ENCODE data around the gene CSRNP2.
"Not testable (repeated sequence)": the region's sequence is repeated elsewhere in the genome, so short reads cannot be mapped to it uniquely, and the experiment has no call there.

CSRNP2 gene

DNA sequence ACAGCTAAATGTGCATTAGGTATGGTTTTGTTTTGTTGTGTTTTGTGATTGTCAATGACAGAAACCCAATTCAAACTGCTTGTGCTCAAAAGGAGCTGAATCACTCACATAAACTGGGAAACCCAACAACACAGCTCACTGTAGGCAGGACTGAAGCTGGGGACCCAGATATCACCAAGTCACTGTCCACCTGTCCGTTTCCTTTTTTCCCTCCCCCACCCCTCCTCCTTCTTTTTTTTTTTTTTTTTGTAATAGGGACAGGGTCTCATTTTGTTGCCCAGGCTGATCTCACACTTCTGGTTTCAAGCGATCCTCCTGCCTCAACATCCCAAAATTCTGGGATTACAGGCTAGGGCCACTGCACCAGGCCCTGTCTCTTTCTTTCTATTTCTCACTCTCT is 50.3 kb downstream of the CSRNP2 start:
- no peak for DNase-seq (ENCODE audit: extremely low read depth in 1 of 2, low read depth in 1 of 2)

DNA sequence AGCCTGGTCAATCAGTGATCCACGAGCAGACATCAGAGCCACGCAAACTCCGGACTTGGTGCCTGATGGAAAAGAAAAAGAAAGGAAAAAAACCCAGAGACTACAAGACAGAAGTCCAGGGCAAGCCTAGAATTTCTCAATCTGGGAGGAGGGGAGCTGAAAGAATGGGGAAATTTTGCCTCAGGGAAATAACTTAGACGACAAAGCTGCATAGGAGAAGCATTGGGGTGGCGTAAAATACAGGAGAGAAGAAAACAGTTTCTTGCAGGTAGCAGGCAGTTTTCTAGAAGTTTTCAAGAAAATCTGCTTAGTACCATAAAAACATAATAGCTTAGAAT is 54.6 kb downstream of the CSRNP2 start:
- no peak for DNase-seq (ENCODE audit: extremely low read depth in 1 of 2, low read depth in 1 of 2)

DNA sequence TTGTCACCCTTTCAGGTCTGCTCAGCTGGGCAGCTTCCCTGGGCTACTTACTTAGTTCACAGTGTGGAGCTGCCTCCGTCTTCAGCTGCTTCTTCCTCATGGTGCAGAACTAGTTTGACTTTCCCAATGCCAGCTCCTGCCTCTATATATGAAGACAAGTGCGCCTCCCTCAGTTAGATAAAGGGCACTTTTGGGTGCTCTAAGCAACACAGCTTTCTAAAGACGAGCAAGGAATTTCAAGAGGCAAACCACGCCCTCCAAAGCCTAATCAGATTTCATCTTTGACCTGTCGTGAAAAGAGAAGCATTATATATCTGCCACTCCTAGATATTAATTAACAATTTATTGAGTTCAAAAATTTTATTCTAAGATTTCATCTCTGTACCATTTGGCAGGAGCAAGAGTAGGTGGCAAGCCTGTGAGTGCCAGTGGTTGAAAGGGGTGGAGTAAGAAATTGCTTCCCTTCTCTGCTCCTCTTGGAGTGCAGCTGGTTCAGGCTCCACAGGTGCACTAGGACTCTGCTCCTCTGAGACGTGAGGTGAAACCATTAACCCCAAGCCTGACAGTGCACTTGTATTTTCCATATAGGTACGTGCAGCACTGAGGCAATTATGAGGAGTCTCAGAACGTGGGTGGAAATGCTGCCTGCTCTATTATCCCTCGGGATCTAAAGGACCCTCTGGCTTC is 55.1 kb downstream of the CSRNP2 start:
- DNase-seq (ENCODE audit: extremely low read depth in 1 of 2, low read depth in 1 of 2), result no peak

DNA sequence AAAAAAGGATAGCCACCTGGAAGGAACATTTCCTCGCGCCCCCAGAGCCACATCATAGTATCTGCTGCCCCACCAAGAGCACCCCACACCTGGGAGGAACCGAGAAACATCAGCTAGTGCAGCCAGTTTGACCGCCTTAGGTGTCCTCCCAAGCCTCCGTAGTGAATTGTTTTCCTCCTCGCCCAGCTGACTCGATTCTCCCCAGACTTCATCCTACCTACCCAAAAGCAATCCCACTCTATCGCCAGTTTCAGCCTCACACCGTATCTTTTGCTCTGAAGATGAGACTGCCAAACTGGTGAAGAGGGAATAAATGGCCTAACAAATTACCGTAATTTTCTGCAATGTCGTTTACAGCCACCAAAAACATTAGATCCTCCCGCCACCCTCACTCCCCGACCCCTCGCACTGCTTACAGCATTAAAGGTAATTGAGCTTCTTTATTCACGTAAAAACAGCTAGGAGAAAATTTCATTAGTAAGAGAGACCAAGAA is 56.0 kb downstream of the CSRNP2 start:
- DNase-seq (ENCODE audit: extremely low read depth in 1 of 2, low read depth in 1 of 2), result no peak

DNA sequence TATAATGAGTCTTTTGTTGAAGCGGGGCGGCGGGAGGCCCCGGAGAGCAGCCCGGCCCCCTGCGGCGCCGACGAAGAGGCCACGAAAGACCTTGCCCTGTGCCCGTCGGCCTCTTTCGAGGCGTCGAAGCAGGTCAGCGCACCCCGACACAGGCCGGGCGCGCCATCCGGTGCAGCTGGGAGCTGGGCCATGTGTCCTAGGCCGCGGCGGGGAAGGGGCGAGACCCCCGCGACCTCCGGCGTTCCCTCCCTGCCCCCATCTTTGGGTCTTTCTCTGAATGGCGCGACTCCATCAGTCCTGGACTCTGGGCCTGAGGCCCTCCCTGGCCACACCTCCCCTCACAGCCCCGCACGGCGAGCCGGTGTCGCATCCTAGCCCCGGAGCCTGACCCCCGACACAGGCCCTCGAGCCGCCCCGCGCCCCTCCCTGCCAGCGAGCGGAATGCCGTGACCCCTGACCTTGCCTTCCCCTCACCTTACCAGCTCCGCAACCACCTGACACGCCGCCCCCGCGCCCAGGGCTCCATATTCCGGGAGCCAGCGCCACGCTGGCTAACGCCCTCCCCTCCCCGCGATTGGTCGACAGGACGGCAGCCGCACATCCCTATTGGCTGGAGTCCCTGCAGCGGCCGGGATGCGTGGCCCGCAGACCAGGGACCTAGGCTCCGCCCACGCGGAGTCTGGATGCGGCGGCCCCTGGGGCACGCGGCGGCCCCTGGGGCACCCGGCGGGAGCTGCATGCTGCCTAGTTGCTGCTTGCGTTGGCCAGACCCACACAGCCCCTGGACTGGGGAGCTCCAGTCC is 57.4 kb downstream of the CSRNP2 start, which contains the start of gene SLC11A2:
Gene SLC11A2, minus strand, starts transcription at position 549 of the 803 bp plus-strand sequence. CDS start 15,656 bp downstream, outside the sequence.
- peak; percentile 86 to 95 for DNase-seq (ENCODE audit: extremely low read depth in 1 of 2, low read depth in 1 of 2)

DNA sequence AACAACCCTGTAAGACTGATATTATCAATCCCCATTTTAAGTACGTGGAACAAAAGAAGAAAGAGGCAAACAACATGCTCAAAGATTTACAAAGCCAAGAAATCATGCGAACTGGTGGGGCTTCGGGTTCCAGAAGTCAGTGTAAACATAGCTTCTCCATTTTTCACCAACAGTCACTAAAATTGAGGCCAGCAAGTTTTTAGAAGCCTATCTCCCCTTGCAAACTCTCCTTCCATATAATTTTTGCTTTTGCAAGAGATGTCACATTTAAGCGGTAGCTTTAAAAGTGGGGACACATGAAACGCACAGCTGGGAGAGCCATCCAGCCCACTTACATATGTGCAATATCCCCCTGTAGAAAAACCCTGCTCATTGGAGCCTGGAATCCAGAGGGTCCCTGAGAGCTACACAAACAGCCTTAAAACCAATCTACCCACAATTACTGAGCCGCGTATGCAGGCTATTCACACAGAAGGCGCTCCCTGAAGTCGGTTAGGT is 58.0 kb downstream of the CSRNP2 start:
- no peak for DNase-seq (ENCODE audit: extremely low read depth in 1 of 2, low read depth in 1 of 2)

DNA sequence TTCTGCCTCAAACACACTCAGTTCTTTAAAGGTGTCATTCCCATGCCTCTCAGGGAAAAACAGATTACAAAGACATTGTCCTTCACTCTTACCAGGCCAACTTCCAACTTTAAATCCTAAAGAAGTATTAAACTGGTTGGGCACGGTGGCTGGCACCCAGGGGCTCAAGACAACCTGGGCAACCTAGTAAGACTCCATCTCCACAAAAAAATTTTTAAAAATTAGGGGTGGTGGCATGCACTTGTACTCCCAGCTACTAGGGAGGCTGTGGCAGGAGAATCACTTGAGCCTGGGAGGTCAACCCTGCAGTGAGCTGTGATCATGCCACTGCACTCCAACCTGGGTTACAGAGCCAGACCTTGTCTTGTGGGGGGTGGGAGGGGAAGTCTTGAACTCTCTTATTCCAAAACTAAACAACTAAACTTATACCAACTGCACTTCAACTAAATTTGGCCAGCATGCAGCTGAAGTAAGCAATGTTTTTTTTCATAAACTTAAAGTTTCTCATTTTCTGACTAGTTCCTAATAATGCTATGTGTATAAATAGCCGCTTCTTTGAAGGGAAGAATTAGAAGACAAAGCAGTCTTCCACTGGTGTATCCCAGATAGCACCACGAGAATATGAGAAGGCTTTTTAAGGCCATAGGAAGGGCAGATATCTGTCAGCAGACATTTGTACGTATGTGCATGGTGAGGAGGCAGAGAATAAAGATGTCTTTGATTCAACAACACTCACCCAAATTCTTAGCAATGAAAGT is 59.6 kb downstream of the CSRNP2 start:
- DNase-seq (ENCODE audit: extremely low read depth in 1 of 2, low read depth in 1 of 2), result no peak

DNA sequence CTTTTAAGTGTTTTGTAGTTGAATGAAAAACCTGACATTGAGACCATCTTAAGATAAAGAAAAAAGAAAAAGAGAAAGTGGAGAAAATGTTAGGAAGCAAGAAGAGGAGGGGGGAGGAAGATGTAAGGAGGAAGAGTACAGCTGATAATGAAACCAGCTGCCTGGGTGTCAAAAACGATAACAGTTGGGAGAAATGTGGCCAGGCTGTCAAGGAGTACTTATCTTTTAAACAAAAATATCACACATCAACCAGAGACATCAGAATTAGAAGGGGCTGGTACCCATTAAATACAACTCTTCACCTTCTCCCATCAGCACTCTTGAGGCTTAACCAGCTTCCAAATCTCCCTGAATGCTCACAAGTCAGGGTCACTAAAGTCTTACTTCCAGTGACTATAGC is 61.7 kb downstream of the CSRNP2 start:
- DNase-seq (ENCODE audit: extremely low read depth in 1 of 2, low read depth in 1 of 2), result no peak

DNA sequence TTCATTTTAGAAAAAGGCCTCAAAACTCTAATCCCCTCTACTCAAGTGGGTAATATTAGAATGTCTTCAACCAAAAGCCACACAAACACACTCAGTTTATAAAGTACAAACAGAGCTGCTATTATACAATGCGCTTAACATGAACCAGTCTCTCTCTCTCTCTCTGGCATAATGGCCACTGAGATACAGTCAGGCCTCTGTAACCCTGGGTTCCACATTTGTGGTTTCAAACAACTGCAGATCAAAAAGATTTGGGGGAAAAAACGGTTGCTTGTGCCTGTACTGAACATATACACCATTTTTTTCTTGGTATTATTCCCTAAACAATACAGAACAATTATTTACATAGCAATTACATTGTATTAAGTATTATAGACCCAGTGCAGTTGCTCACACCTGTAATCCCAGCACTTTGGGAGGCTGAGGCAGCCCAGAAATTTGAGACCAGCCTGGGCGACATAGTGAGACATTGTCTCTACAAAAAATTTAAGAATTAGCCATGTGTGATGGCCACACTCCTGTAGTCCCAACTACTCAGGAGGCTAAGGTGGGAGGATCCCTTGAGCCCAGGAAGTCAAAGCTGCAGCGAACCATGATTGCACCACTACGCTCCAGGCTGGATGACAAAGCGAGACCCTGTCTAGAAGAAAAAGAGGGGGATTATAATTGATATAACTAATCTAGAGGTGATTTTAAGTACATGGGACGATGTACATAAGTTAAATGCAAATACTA is 62.8 kb downstream of the CSRNP2 start:
- no peak for DNase-seq (ENCODE audit: extremely low read depth in 1 of 2, low read depth in 1 of 2)

DNA sequence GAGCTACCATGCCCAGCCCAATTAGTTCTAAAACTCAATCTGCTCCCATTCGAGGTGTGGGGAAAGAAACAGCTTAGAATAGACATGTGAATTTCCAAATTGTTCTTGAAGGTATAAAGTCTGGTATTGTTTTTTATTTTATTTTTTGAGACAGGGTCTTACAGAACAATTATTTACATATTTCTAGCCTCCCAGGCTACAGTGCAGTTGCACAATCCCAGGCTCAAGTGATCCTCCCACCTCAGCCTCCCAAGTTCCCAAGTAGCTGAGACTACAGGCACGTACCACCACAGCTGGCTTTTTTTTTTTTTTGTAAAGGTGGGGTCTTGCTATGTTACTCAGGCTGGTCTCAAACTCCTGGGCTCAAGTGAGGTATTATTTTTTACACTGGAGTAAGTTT is 63.5 kb downstream of the CSRNP2 start:
- no peak for DNase-seq (ENCODE audit: extremely low read depth in 1 of 2, low read depth in 1 of 2)

DNA sequence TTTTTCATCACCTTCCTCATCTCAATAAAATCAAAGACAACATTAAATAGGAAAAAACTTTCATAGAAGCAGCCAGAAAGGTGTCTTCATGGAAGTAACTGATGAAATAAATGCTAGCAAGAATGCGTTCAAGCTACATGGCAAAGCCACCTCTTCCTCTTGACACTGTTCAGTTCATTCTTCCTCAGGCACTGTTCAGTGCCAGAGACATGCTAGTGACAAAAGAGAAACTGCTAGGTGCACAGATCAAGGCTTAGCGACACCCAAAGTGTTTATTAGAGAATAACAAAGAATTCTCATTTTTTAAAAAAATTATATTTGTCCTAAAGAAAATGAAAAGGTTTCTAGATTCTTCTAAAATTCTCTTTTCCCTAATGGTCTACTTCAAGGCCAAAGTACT is 64.4 kb downstream of the CSRNP2 start:
- no peak for DNase-seq (ENCODE audit: extremely low read depth in 1 of 2, low read depth in 1 of 2)

DNA sequence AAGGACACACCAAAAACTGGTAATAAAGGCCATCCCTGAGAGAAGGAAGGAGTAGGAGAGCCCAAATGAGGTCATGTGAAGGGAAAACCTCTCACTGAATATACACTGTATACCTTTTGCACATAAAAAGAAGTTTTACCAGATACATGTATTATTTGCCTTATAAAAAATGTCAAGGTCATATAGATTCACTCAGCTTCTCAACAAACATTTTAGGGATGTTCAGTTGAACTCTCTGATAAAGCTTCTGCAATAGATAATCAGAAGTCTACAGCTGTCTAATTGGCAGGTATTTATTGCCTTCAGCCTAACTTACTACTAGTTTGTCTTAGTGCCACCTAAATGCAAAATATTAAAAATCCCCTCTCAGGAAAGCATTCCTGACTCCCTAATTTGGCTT is 65.9 kb downstream of the CSRNP2 start:
- DNase-seq (ENCODE audit: extremely low read depth in 1 of 2, low read depth in 1 of 2), result no peak

DNA sequence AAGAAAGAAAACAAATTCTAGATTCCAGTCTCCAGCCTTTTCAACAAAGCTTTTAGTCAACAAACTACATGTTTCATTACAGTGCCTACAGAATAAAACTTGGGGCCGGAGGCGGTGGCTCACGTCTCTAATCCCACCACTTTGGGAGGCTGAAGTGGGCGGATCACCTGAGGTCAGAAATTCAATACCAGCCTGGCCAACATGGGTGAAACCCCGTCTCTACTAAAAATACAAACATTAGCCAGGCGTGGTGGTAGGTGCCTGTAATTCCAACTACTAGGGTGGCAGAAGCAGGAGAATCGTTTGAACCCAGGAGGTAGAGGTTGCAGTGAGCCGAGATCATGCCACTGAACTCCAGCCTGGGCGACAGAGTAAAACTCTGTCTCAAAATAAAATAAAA is 68.9 kb downstream of the CSRNP2 start:
- not testable (repeated sequence) for DNase-seq (ENCODE audit: extremely low read depth in 1 of 2, low read depth in 1 of 2)

DNA sequence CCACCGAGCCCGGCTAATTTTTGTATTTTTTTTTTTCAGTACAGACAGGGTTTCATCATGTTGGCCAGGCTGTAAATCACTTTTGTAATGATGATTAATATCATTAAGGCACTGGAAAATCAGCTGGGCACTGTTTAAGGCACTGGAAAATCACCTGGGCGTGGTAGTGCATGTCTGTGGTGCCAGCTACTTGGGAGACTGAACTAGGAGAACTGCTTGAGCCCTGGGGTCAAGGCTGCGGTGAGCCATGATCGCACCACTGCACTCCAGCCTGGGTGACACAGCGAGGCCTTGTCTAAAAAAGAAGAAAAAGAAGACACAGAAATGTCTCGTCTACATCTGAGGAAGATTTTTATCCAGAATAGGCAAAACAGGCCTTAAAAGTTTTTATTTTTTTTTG is 70.0 kb downstream of the CSRNP2 start:
- DNase-seq (ENCODE audit: extremely low read depth in 1 of 2, low read depth in 1 of 2), result no peak

DNA sequence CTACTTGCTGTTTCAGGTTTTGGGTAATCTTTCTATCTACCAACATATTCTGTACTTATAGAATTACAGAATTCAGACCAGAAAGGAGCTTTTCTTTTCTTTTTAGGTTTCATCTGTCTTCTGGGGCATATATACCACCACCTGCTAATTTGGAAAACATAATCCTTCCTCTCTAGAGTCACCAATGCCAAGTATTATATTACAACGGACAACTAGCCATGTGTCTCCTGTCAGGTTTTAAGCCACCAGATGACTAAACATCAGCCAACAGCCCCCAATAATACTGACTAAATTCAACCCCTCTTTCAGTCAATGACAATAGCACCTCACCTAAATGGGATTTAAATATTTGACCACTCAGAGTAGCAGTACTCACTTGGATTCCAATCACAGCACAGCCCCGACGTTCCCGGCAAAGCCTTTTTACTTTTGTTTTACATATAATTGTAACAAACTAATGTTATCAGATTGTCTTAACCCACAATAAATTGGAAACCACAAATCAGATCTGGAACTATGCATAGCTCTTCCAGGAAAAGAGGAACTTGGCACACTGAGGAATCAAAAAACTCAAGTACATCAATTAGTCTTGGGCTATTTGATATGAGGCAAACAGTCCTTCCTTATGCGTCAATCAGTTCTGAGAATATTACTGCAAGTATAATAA is 70.7 kb downstream of the CSRNP2 start:
- DNase-seq (ENCODE audit: extremely low read depth in 1 of 2, low read depth in 1 of 2), result peak in 1 of 2 donors; percentile 13

DNA sequence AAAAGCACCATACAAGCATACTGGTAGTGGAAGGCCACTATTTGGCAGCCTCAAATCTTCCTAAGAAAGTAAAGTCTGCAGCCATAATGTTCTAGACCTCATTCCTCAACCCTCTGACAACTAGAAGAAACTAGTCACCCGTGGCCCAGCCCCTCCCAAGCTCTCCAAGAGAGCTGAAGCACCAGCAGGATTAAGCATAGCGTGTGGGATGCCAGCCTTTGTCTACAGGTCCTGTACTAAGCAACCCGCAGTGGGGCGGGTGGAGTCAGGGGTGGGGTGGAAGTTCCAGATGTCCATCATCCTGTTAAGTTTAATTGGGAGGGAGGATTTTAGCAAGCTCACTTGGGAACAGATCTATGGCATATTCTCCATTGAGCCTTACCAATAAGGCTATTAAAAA is 71.4 kb downstream of the CSRNP2 start:
- no peak for DNase-seq (ENCODE audit: extremely low read depth in 1 of 2, low read depth in 1 of 2)
